Activated CD4-positive, alpha-beta T cell treated with anti-CD3 and anti-CD28 coated beads, Interleukin-2, amount 50 U/mL, for 24 hours (primary cell): ENCODE data around the gene MRPS31.

ENCODE experiments used
- DNase-seq, 2 donors: peaks; one replicate each; pipeline ENCODE4 v3.0.0-alpha.2; 2020; ENCODE audit warnings: low read depth in 1 of 2, low spot score in 1 of 2

The MRPS31 gene

DNA sequence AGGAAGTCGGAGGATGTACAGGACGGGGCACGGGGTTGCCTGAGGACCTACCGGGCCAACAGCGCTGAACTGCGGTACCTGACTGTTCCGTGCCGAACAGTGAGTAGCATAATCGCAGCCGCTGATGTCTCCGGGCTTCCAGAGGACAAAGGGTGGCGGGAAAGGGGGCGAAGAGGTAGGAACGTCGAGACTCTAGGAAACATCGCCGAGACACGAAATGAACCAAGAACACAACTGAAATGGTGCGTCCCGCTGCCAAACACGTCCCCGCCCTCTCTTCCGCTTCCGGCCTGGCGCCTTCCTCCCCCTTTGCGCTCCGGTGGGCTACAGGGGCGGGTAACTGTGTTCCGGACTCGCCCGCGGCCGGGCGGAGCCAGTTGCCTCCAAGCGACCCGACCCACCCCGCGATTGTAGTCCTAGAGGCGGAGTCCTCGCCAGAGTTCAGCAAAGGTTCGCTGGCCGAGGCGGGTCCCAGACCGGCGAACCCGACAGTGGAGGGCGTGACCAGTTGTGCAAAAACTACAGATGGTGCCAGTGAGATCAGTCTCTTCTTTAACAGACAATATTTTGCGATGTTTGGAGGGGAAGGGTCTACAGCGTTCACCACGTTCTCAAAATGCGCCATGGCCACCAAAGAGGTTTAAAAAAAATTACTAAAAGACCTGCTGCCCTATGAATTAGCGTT is at the start of gene MRPS31:
TSS of gene MRPS31 (minus strand) at position 257 of the 685 bp plus-strand sequence. CDS start at position 203, 54 bp downstream.
- DNase-seq = peak; percentile 95 to 96

DNA sequence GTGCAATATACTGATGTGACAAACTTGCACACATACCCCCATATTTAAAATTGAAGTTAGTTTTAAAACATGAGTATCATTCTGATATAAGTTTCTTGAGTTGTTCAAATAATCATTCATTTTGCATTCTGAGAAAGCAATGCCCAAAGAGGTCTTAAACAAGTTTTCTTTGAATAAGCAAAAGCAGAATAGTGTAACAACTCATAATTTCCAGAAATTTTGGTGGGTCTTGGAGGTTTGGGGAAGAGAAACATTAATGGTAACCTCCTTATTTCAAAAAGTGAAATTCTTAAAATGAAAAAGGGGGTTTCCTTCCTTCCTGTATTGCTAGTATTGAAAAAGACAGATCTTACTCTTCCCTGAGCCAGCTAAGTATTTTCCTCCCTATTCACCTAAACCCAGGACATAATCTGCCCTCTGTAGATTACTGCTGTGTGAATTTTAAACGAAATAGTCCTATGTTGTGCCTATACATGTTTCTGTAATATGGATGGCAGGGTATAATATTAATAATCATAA is 48.9 kb upstream of the MRPS31 start:
- DNase-seq = no peak

DNA sequence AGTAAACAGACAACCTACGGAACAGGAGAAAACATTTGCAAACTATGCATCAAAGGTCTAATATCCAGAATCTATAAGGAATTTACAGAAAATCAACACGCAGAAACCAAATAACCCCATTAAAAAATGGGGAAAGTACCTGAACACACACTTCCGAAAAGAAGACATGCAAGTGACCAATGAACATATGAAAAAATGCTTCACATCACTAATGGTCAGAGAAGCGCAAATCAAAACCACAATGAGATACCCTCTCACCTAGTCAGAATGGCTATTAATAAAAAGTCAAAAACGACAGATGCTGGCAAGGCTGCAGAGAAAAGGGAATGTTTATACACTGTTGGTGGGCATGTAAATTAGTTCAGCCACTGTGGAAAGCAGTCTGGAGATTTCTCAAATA is 47.9 kb upstream of the MRPS31 start:
- no peak for DNase-seq

DNA sequence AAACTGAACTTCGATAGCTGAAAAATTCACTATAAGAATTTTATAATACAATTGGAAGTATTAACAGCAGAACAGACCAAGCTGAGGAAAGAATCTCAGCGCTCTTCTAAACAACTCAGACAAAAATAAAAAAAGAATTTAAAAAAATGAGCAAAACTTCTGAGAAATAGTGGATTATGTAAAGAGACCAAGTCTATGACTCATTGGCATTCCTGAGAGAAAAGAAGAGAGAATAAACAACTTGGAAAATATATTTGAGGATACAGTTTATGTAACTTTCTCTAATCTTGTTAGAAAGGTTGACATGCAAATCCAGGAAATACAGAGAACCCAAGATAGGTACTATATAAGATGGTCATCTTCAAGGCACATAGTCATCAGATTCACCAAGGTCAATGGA is 43.8 kb upstream of the MRPS31 start:
- DNase-seq = no peak

DNA sequence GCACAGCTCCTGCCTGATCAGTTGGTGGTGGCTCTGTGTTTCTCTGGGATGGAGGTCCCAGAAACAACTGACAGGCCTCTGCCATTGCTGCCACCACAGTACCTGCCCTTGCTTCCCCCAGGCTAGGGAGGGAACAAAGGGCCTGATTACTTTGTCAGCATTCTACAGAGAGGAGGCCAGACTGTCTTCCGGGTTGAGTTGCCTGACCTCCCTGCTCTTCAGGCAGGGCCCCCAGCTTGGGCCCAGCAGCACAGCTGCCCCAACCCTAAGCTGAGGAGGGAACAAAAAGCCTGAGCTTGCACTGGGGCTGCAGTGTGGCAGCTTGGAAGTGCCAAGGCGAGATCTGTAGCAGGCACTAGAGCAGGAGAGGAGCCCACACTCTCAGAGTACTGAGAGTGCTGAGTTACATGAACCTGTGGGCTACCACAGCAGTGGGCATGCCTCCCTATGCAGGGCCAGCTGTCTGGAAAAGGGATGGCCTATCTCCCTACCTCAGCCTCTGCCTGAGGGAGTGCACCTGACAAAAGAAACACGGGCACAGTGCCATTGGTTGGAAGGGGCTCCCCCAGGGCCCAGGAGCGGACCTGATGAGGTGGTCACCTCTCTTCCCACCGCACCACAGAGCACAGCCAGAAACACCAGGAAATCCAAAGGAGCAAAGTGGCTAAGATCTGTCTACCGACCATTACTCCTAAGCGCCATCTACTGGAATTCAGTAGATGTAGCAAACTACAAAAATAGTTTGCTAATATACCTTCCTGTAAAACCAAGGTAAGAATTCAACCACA is 42.9 kb upstream of the MRPS31 start:
- no peak for DNase-seq

DNA sequence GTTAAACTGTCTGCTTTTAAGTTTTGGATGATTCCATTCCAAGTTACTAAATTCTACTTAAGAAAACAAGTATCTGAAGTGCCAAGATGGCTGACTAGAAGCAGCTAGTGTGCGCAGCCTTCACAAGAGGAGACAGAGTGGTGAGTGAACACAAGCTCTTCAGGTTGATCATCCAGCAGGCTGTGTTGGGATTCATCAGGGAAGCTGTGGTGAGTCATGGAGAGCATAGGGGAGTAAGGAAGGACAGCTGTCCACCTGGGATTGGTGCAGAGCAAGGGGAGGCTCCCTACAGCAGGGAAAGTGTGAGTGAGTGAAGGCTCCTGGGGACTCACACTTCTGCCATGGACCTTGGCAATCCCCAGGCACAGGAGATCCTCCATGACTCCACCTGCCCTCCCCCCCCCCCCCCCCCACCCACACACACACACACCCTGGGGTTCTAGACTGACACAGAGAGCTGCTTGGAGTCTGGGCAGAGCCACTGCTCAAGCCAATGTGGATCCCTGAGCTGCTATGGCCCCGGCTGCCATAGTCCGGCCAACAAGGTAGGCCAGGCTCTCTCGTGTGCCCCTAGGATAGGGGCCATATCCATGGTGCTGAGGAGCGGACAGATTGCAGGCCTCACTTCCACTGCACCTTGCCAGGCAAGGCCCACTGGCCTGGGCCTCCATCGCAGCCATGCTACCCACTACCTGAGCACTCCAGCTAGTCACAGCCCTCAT is 41.9 kb upstream of the MRPS31 start:
- no peak for DNase-seq

DNA sequence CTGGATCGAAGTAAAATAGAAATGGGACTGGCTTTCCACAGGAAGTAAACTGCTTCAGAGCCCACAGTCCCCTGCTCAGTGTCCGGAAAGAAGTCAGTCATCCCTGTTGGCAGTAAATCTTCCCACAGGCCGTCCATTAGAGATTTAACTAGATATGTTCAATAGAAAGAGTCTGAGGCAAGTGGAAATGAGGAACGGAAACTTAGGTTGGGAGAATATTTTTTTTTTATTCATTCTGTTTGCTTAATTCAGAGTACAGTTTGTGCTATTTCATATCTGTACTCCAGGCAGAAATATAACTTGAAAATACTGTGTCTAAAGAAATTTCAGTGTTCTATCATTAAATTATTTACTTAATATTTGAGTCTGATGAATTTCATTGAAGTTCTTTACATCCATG is 41.1 kb upstream of the MRPS31 start:
- no peak for DNase-seq

DNA sequence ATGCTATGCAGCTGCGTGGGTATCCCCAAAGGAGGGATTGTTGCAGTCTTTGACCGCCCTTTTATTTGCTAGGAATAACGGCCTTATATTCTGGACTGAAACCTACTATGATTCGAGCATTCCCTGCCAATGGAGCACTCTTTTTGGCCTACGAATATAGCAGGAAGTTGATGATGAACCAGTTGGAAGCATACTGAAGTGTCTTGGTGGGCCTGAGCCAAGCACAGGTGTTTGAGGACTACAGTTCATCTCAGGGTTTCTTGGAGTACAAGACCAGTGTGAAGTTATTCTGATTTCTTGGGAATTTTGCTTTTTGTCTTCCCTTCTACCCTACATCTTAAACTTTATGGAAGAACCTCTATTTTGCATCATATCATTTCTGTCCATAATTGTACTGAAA is 38.5 kb upstream of the MRPS31 start:
- DNase-seq = no peak

DNA sequence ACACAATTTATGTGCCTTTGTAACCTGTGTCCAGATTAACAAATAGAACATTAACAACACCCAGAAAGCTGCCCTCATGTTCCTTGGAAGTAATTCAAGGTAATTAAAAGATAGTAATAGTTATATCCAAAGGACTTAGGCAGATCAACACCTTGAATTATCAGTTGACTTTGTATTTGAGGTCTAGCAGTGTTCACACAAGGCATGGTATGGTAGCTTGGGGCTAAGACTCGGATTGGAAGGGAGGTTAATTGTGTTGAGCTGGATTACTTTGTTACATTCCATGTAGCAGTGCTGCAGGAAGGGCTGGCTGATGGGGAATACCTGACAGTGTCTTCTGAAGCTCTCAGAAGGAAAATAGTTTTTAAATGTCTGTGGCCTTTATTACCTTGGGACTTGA is 35.3 kb upstream of the MRPS31 start:
- no peak for DNase-seq

DNA sequence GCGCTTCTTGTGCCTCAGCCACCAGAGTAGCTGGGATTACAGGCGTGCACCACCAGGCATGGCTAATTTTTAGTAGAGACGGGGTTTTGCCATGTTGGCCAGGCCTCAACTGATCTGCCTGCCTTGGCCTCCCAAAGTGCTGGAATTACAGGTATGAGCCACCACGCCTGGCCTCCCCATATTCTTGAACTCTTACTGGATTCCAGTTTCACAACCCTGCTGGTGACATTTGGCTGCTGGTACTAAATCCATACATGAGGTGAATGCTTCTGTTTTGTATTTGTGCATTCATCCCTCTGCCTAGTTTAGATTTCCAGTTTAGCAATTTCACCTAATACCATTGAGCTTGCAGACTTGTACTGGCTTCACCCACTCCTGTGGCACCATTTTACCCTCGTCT is 32.3 kb upstream of the MRPS31 start:
- no peak for DNase-seq

DNA sequence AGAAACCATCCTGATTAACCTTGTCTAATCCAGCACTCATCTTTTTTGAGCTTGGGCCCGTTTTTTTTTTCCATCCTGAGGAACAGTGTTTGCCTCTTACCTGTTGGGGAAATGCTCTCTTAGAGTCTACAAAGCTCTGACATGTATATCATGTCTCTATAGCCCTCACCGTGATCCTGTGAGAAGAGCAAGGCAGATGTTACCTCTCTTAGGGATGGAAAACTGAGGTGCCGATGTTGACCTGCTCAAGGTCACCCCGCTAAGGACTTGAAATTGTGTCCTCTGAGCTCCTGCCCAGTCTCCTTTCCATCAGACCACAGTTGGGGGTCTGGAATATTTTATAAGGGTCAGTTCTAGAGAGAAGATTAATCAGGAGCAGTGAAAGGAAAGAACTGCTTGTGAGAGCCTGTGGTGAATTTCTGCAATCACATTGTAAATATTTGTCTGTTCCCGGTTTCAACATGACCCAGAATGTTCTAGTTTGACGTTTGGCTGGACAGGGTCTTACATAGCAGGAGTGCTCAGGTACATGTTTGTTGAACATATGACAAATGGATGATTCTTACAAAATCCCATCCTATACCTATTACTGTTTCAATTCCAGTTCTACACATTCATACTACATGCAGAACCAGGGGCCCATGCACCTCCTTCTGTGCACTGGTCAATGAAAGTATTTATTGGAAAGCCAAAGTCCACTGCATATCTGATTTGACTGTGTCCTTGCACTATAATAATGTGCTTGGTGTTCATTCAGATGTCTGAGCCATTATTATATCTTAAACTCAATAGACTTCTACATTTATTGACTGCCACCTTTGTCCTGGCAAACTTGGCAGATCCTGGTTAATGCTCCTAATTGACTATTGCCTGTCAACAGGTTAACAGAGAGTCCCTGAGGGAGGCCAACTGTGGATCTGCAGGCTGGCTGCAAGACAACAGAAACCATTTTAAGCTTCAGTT is 30.5 kb upstream of the MRPS31 start:
- DNase-seq = no peak

DNA sequence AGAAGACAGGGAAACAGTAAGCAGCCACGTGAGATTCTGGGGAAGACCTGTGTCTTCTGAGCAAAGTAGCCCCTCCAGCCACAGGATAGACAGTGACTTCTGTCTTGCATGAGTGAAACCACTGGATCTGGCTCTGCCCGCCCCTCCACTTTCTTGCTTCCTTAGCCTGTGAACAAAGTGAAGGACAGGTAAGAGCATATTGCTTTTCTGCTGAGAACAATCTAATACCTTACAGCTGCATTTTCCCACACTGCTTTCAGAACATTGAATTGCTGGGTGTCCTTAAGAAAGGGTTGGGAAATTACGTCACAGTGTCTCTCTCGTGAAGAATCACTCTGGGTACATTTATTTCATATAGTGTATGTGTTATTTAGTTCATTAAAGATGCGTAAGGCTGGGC is 29.6 kb upstream of the MRPS31 start:
- no peak for DNase-seq

DNA sequence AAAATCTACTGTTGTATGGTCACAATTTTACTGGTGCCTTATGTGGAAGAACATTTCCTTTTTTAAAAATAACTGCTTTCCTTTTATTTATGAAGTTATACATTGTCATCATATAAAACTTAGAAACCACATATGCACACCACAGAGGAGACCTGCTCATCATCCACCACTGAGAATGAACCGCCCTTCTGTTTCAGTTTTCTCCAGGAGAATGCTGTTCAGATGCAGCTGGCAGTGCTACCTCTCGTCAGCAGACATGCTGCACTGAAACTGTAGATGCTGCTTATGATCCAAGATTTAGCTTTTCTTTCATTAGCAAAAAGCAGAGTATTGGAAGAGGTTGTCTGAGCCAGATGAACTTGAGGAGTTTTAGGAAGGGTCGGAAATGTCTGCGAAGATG is 28.5 kb upstream of the MRPS31 start:
- no peak for DNase-seq

DNA sequence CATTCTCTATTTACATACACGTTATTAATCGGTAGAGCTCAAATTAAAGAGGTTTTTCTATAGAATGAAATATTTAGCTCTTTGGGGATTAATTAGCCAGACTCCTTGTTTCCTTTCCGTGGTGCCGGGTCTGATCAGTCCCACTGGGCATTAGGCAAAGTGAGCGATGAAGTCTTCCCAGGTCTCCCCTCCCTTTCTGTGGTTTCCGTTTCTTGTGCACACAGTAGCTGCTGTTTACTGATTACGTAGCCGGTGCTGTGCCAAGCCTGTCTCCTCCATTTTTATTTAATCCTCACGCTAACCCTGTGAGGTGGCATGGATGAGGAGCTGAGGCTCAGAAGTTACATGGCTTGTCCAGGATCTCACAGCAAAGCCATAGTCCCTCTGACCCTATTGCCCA is 27.4 kb upstream of the MRPS31 start:
- no peak for DNase-seq

DNA sequence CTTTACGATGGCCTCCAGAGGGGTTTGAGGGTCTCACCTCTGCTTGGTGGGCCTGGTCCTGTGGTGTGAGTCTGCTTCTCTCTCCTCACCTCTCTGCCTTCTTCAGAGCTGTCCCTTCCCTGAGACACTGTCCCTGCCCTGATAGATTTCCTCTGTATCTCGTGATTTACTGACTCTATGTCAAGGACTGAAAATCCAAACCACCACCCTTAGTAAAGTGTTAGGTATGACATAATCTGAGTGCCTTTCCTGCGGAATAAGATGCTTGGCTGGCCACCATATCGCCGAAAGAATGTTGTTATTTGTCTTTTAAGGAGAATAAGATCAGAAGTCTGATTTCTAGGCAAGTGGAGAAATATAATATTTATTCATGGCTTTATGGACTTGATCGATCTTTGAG is 25.7 kb upstream of the MRPS31 start:
- no peak for DNase-seq

DNA sequence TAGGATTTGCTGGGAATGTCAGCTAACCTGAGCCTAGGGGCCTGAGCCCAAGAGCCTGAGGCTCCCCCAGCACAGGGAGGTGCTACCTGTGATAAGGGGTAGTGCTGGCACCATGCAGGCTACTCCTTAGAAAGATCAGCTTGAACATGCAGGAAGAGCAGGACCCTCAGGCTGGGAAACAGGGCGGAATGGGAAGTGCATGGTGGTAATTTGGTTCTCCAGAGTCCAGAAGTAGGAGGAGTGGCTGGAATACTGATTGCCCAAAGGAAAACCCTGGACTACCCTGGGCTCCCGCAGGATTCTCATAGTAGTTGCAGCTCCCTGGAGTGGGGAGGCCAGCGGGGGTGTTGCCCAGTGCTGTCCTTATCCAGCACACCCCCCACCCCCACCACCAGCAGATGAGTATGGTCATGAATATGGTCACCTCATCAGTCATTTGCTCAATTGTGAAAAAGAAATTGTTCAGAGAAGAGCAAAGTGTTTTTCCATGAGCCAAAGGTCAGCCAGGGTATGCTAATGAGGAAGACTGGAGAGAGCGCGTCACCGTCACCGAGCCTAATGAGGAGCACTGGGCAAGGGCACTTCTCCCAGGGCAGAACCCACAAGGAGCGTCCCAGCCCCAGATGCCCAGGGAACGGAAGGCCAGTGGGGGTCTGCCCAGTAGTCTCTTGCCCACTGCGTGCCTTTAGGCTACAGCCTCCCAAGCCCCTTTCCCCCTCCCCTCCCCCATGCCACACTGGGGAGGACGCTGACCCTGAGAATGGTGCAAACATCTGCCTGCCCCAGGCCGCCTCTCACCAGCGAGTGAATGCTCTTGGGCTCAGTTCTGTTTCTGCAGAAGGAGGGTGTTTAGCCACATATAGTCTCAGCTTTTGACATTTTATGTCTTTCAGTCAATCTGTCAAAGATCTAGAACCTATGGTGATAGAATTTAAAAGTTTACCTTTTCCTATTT is 23.7 kb upstream of the MRPS31 start:
- no peak for DNase-seq

DNA sequence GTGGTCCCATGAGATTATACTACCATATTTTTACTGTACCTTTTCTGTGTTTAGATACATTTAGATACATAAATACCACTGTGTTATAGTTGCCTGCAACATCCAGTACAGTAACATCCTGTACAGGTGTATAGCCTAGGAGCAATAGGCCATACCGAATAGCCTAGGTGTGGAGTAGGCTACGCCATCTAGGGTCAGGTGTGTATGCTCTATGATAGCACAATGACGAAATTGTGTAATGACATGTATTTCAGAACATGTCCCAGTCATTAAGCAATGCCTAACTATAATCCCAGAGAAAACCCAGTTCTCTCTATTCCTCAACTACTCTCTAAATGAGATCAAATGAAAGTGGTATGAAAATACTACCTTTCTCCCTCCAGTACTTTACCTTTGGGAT is 22.3 kb upstream of the MRPS31 start:
- DNase-seq = no peak

DNA sequence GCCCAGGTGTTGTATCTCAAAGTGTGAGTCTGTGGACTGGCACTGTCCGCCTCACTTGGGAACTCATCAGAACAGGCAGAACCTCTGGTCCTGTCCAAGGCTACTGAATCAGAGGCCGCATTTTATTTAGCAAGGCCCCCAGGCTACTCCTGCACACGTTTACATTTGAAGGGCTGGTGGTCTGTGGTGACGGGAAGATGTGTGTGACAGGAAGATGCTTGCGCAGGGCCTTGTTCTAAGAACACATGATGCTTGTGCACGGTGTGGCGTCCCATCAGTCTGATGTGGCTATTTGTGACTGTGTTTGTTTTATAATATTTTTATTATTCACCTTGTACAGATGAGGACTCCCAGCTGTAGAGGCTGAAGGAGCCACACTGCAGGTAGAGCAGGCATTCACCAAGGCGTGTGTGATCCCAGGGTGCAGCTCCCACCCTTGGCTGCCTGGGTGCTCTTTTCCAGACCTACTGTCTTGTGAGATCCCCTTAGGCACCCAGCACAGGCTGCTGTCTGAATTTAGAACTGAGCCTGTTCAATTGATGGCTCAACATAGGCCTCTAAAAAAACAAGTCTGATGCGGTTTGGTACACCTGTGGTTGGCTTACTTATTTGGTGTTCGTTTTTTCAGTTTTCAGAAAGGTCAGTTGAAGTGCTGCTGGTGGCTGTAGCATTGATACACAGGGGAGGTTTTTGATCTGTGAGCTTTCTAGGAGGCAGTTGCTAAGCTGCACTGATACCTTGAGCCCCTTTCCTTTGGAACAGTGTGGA is 21.5 kb upstream of the MRPS31 start:
- no peak for DNase-seq

DNA sequence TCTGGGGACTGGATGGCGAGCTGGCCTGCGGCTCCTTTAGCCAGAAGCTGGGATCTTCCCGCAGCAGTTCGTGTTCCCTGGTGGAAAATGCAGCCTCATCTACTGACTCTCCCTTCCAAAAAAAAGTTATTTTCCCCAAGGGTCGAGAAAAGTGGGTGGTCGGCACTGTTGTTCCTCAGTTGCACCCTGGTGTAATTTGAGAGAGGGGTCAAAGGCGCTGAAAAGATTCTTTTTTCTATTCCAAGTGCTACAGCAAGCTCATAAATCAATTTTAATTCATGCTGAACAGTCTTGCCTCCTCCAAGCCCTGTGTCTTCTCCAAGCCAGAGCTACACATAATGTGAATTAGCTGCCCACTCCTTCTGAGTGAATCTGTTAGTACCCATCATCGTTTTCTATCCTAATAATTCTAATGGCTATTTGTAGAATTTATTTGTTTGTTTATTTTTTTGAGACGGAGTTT is 19.2 kb upstream of the MRPS31 start:
- no peak for DNase-seq
